ENCODE results near the gene ARRB1. TPM values are rescaled to one million over a fixed set of nuclear protein-coding genes. Genes with fewer than 3 reads are reported as not detected.

The ARRB1 gene
- total and polyA plus RNA-seq, 2 of the 13 experiments (the other 11 are each of a cell fraction or from before 2014, with no cell fraction given) = 22.5 to 35.7 TPM

GRCh38 chr11:75351791-75352587, 528 bp upstream of the ARRB1 start (continued):
- peak; percentile 96 for TF ChIP-seq PATZ1 (CRISPR knock-in tag; IDR thresholded peaks at IDR 0.05)
- TF ChIP-seq ZNF138 (CRISPR knock-in tag; IDR thresholded peaks at IDR 0.05; ENCODE audit: low read depth) = peak; percentile 82; the same call in 1 of the 2 replicates
- no peak for TF ChIP-seq ZNF460 (CRISPR knock-in tag; IDR thresholded peaks at IDR 0.05; ENCODE audit: borderline replicate concordance)
- peak; percentile 82 for TF ChIP-seq ZNF431 (CRISPR knock-in tag; IDR thresholded peaks at IDR 0.05; ENCODE audit: borderline replicate concordance, low read depth)
- TF ChIP-seq PRMT3 (CRISPR knock-in tag; IDR thresholded peaks at IDR 0.05; ENCODE audit: borderline replicate concordance, low read depth) = no peak; the same call in 1 of the 2 replicates
- TF ChIP-seq FOSL1 (CRISPR knock-in tag; IDR thresholded peaks at IDR 0.05; ENCODE audit: borderline replicate concordance) = no peak
- TF ChIP-seq ZNF34 (CRISPR knock-in tag; IDR thresholded peaks at IDR 0.05; ENCODE audit: borderline replicate concordance) = no peak
- no peak for TF ChIP-seq ZFP36L1 (CRISPR knock-in tag; IDR thresholded peaks at IDR 0.05)
- peak; percentile 54; the same call in 1 of the 2 replicates for TF ChIP-seq ZNF512B (CRISPR knock-in tag; IDR thresholded peaks at IDR 0.05; ENCODE audit: borderline replicate concordance)
- TF ChIP-seq PCBP1 (IDR thresholded peaks at IDR 0.05; ENCODE audit: borderline replicate concordance, low read depth, low read length) = no peak
- no peak for TF ChIP-seq ZNF552 (CRISPR knock-in tag; IDR thresholded peaks at IDR 0.05; ENCODE audit: borderline replicate concordance)
- peak; percentile 87 for TF ChIP-seq ERF (CRISPR knock-in tag; IDR thresholded peaks at IDR 0.05)
- no peak for TF ChIP-seq POLR2AphosphoS2 (IDR thresholded peaks at IDR 0.05; ENCODE audit: low read depth, low read length)
- TF ChIP-seq ZNF615 (CRISPR knock-in tag; IDR thresholded peaks at IDR 0.05; ENCODE audit: borderline replicate concordance) = no peak; the same call in 1 of the 2 replicates
- TF ChIP-seq LCORL (IDR thresholded peaks at IDR 0.05) = no peak
- TF ChIP-seq LCORL (CRISPR knock-in tag; IDR thresholded peaks at IDR 0.05) = peak; percentile 82; the same call in 1 of the 2 replicates
- TF ChIP-seq BCLAF1 (IDR thresholded peaks at IDR 0.05) = no peak
- TF ChIP-seq NFKB2 (CRISPR knock-in tag; IDR thresholded peaks at IDR 0.05; ENCODE audit: borderline replicate concordance) = no peak
- 0 out of 2 replicates have a peak, but pooled peaks have one; percentile 35 for TF ChIP-seq ZNF510 (CRISPR knock-in tag; IDR thresholded peaks at IDR 0.05; ENCODE audit: low read depth)
- TF ChIP-seq ZNF468 (CRISPR knock-in tag; IDR thresholded peaks at IDR 0.05) = no peak
- TF ChIP-seq THAP8 (CRISPR knock-in tag; IDR thresholded peaks at IDR 0.05; ENCODE audit: borderline replicate concordance) = no peak
